Activated B cell treated with CpG ODN at 0.5 μM for 24 hours (primary cell): ENCODE results near the gene PIH1D1. TPM values are rescaled to one million over a fixed set of nuclear protein-coding genes. Genes with fewer than 3 reads are reported as not detected.

Experiments
- ATAC-seq: fragments of 200-7000 bp; cut with Tn5 transposase; one replicate; pipeline ENCODE4 v1.10.0; 2021; ENCODE audit warnings: low read depth, mild to moderate bottlenecking, moderate library complexity
- CTCF ChIA-PET: fragments of 350-600 bp; sonication (Branson Sonifier 250); formaldehyde crosslinking; loops from one replicate; lab custom pipeline; 2021; ENCODE audit warnings: antibody characterized with exemption; lab: Charles Lee
- POLR2A ChIA-PET: fragments of 350-600 bp; sonication (Branson Sonifier 250); formaldehyde crosslinking; loops from one replicate; lab custom pipeline; 2021; ENCODE audit warnings: antibody characterized with exemption; lab: Charles Lee
- DNase-seq: peaks from one replicate; pipeline ENCODE4 v3.0.0; 2022
- H3K27ac Mint-ChIP-seq: one replicate; pipeline ENCODE4 v1.8.0; 2020; ENCODE audit warnings: mixed read lengths
- H3K27me3 Mint-ChIP-seq: one replicate; pipeline ENCODE4 v1.8.0; 2021; ENCODE audit warnings: mixed read lengths
- H3K36me3 Mint-ChIP-seq: one replicate; pipeline ENCODE4 v1.8.0; 2021; ENCODE audit warnings: low read depth, mixed read lengths
- H3K4me1 Mint-ChIP-seq: one replicate; pipeline ENCODE4 v1.8.0; 2021; ENCODE audit warnings: mixed read lengths
- H3K4me3 Mint-ChIP-seq: one replicate; pipeline ENCODE4 v1.8.0; 2020; ENCODE audit warnings: mild to moderate bottlenecking, mixed read lengths
- H3K9me3 Mint-ChIP-seq: one replicate; pipeline ENCODE4 v1.8.0; 2020; ENCODE audit warnings: mixed read lengths
- intact Hi-C: fragments of 100-400 bp; cut with micrococcal nuclease; formaldehyde crosslinking; loops from one replicate; pipeline ENCODE4 v1.15.1; 2024
- total RNA-seq: library from RNA; stranded (reverse); gene quantifications from 2 replicates; pipeline ENCODE4 v1.2.3, GENCODE V29; 2022
- TF ChIP-seq, protein P1 (sequence below): fragments of 200-600 bp; IDR thresholded peaks from one replicate; pipeline ENCODE4 v1.8.0; 2022; ENCODE audit warnings: antibody characterized with exemption, mild to moderate bottlenecking

The PIH1D1 gene
- total RNA-seq, 1 donor from 2014 or later = 110 TPM

DNA sequence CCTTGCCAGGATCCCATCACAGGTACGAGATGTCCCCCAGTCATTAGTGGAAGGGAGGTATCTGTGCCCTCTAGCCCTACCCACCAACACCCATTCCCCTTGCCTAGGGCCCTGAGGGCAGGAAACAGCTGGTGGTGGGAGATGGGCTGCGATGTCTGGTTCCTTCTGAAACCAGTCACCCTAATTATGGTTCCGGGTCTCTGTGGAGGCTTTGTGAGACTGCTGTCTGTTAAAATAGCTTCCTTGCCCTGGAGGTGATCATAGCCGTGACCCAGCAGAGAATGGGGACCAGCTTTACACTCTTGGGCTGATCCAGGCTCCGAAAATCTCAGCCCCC, 6.9 kb upstream of the PIH1D1 start:
- TF ChIP-seq, protein P1, sequence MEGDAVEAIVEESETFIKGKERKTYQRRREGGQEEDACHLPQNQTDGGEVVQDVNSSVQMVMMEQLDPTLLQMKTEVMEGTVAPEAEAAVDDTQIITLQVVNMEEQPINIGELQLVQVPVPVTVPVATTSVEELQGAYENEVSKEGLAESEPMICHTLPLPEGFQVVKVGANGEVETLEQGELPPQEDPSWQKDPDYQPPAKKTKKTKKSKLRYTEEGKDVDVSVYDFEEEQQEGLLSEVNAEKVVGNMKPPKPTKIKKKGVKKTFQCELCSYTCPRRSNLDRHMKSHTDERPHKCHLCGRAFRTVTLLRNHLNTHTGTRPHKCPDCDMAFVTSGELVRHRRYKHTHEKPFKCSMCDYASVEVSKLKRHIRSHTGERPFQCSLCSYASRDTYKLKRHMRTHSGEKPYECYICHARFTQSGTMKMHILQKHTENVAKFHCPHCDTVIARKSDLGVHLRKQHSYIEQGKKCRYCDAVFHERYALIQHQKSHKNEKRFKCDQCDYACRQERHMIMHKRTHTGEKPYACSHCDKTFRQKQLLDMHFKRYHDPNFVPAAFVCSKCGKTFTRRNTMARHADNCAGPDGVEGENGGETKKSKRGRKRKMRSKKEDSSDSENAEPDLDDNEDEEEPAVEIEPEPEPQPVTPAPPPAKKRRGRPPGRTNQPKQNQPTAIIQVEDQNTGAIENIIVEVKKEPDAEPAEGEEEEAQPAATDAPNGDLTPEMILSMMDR = no peak
- Mint-ChIP-seq H3K4me3 (no peak overlapping the region), H3K36me3 (peaks cover 48% of the 10 kb centered on the region), H3K27ac (no peak overlapping the region), H3K27me3 (no peaks in the 10 kb centered on the region), H3K9me3 (no peaks in the 10 kb centered on the region), H3K4me1 (peaks cover 19% of the 10 kb centered on the region)
- ChIA-PET CTCF (no interaction called here), POLR2A (no interaction called here)
- ATAC-seq (no peak), DNase-seq (no peak)
- intact Hi-C loops = loop anchor here (10.0 kb wide), 2 partner anchors 584 to 734 kb away; partner anchors contain the start of gene PPP1R15A

DNA sequence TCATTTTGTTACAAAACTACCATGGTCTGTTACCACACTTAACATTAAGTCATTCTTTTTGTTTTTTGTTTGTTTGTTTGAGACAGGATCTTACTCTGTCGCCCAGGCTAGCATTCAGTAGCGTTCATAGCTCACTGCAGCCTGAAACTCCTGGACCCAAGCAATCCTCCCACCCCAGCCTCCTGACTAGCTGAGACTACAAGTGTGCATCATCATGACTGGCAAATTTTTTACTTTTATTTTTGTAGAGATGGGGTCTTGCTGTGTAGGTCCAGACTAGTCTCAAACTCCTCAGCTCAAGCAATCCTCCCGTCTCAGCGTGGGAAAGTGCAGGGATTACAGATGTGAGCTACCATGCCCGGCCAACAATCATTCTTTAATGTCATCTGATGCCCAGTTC, 4.7 kb upstream of the PIH1D1 start:
- H3K4me1 Mint-ChIP-seq = peaks cover 35% of the 10 kb centered on the region
- no peaks in the 10 kb centered on the region for H3K9me3 Mint-ChIP-seq
- H3K27ac Mint-ChIP-seq = no peak overlapping the region
- TF ChIP-seq, protein P1 = no peak
- ChIA-PET POLR2A (interaction anchor here (1.0 to 10.9 kb wide), 3 partner anchors 12 to 32 kb away, joined by 4 to 193 read pairs (median 5); partner anchors contain the start of gene FLT3LG), CTCF (interaction anchor here (1.3 to 1.6 kb wide), 2 partner anchors 12 to 14 kb away, joined by 4 to 5 read pairs; no protein-coding TSS in a partner anchor)
- H3K4me3 Mint-ChIP-seq = no peak overlapping the region
- peaks cover 54% of the 10 kb centered on the region for H3K36me3 Mint-ChIP-seq
- ATAC-seq = no peak
- DNase-seq = no peak
- no peaks in the 10 kb centered on the region for H3K27me3 Mint-ChIP-seq
- intact Hi-C loops = loop anchor here (10.0 kb wide), 2 partner anchors 582 to 732 kb away; partner anchors contain the start of gene PPP1R15A

DNA sequence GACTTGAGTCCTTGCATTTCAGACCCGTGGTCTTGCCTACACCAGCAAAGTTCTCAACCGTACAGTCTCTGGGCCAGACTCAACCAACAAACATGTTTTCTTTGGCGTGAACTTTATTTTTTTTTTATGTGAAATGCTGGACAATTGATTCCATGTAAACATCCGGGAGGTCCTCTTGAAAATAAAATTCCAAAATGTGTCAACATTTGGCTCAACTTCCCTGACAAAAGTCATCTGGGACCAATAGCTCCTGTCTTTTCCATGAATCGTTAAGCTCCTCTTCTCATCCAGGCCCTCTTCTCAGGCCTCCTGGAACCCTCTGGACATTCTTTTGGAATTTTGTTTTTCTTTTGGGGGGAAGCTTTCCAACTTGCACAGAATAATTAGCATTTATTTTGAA, 4.2 kb upstream of the PIH1D1 start:
- intact Hi-C loops = loop anchor here (10.0 kb wide), 2 partner anchors 581 to 731 kb away; partner anchors contain the start of gene PPP1R15A
- TF ChIP-seq, protein P1 = no peak
- no peak overlapping the region for H3K4me3 Mint-ChIP-seq
- H3K36me3 Mint-ChIP-seq = peaks cover 56% of the 10 kb centered on the region
- H3K27ac Mint-ChIP-seq = no peak overlapping the region
- no peaks in the 10 kb centered on the region for H3K9me3 Mint-ChIP-seq
- ATAC-seq (no peak), DNase-seq (no peak)
- peaks cover 41% of the 10 kb centered on the region for H3K4me1 Mint-ChIP-seq
- ChIA-PET POLR2A (interaction anchor here (1.0 to 10.9 kb wide), 3 partner anchors 13 to 33 kb away, joined by 4 to 193 read pairs (median 5); partner anchors contain the start of gene FLT3LG), CTCF (interaction anchor here (1.3 to 1.6 kb wide), 2 partner anchors 11 to 15 kb away, joined by 4 to 5 read pairs; no protein-coding TSS in a partner anchor)
- no peaks in the 10 kb centered on the region for H3K27me3 Mint-ChIP-seq

DNA sequence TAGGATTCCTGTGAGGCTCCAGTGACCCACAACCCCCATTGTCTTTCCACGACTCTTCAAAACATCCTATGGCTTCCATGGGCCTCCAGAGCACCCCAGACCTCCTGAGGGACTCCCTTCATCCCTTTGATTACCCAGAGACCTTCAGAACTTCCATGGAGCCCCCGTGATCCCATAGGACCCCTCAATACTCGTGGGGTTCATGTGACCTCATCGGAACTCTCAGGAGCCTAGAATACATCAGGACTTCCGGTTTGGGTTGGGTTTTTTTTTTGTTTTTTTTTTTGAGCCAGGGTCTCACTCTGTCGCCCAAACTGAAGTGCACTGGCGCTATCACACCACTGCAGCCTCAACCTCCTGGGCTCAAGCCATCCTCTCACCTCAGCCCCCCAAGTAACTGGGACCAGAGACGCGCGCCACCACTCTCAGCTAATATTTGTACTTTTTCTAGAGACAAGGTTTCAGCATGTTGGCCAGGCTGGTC, 2.2 kb upstream of the PIH1D1 start:
- intact Hi-C loops = loop anchor here (1.0 to 10.0 kb wide), 14 partner anchors 16 to 874 kb away; partner anchors contain the start of genes AKT1S1, BCL2L12, C19orf73 and IRF3
- DNase-seq = no peak

More for the DNA sequence above, 2.2 kb upstream of the PIH1D1 start:
- Mint-ChIP-seq H3K27me3 (no peaks in the 10 kb centered on the region), H3K27ac (peak overlapping the region; percentile 100), H3K9me3 (no peaks in the 10 kb centered on the region), H3K4me1 (peaks cover 54% of the 10 kb centered on the region), H3K36me3 (peaks cover 60% of the 10 kb centered on the region), H3K4me3 (peak overlapping the region; percentile 99)
- CTCF ChIA-PET = interaction anchor here (1.7 kb wide), 1 partner anchor 17 kb away, joined by 9 read pairs; no protein-coding TSS in a partner anchor
- peak; percentile 2 for ATAC-seq
- POLR2A ChIA-PET = interaction anchor here (0.6 to 10.9 kb wide), 26 partner anchors 12 to 1134 kb away, joined by 3 to 193 read pairs (median 4); partner anchors contain the start of genes CD37, FLT3LG, FUZ and KASH5
- TF ChIP-seq, protein P1 = no peak
